Middle frontal gyrus (tissue), 1 donor: Measurements from ENCODE around the gene PDSS2.
"Not testable (repeated sequence)": the region's sequence is repeated elsewhere in the genome, so short reads cannot be mapped to it uniquely, and the experiment has no call there.

Experiments used
- DNase-seq: peaks from one replicate; pipeline ENCODE4 v3.0.0-alpha.2; 2015; ENCODE audit warnings: low spot score; ENCODE audit errors: extremely low spot score

Gene PDSS2

GRCh38 chr6:107459283-107460082 lies at the start of gene PDSS2:
Gene PDSS2 (minus strand): TSS chr6:107459564. CDS start chr6:107459285, 279 bp downstream.
- DNase-seq, result peak; percentile 96

GRCh38 chr6:107506145-107506544 lies 46.8 kb upstream of the PDSS2 start:
- DNase-seq, result no peak

GRCh38 chr6:107504270-107505026 lies 45.1 kb upstream of the PDSS2 start:
- no peak for DNase-seq

GRCh38 chr6:107496892-107497684 lies 37.7 kb upstream of the PDSS2 start:
- no peak for DNase-seq

GRCh38 chr6:107495971-107496370 lies 36.6 kb upstream of the PDSS2 start:
- DNase-seq, result no peak

- no peak for DNase-seq
Observed at GRCh38 chr6:107495196-107495643, 35.9 kb upstream of the PDSS2 start.

- no peak for DNase-seq
Observed at GRCh38 chr6:107493158-107494057, 34.0 kb upstream of the PDSS2 start.

- DNase-seq, result peak; percentile 51
Observed at GRCh38 chr6:107491760-107492660, 32.6 kb upstream of the PDSS2 start.

- DNase-seq, result no peak
Observed at GRCh38 chr6:107491138-107491609, 31.8 kb upstream of the PDSS2 start.

- DNase-seq, result no peak
Observed at GRCh38 chr6:107490566-107491137, 31.3 kb upstream of the PDSS2 start.

GRCh38 chr6:107489636-107490565 lies 30.5 kb upstream of the PDSS2 start, which contains the start of gene SOBP:
Gene SOBP (plus strand): TSS chr6:107490117. CDS start chr6:107490617, 500 bp downstream.
- DNase-seq, result peak; percentile 56

- DNase-seq, result no peak
Observed at GRCh38 chr6:107488875-107489635, 29.7 kb upstream of the PDSS2 start.

GRCh38 chr6:107488174-107488874 lies 29.0 kb upstream of the PDSS2 start:
- no peak for DNase-seq

GRCh38 chr6:107485157-107485556 lies 25.8 kb upstream of the PDSS2 start:
- no peak for DNase-seq

GRCh38 chr6:107479089-107479690 lies 19.8 kb upstream of the PDSS2 start:
- DNase-seq, result no peak

- DNase-seq, result not testable (repeated sequence)
Observed at GRCh38 chr6:107475826-107476225, 16.5 kb upstream of the PDSS2 start.
